Measurements from ENCODE around the gene MKI67. TPM values are rescaled to one million over a fixed set of nuclear protein-coding genes. Genes with fewer than 3 reads are reported as not detected.

Gene MKI67
- total RNA-seq, 1 donor from 2014 or later = 161 TPM

- Mint-ChIP-seq H3K27me3 (peaks cover 19% of the 10 kb centered on the region), H3K36me3 (ENCODE audit: low read depth) (no peaks in the 10 kb centered on the region), H3K4me3 (no peak overlapping the region), H3K4me1 (peaks cover 5% of the 10 kb centered on the region), H3K27ac (no peak overlapping the region), H3K9me3 (no peaks in the 10 kb centered on the region)
- intact Hi-C loops (cut with micrococcal nuclease) = no loop called here
- no peak for DNase-seq
These were observed 11.7 kb upstream of the MKI67 start for GRCh38 chr10:128137877-128138276.

GRCh38 chr10:128130051-128130450 is 3.8 kb upstream of the MKI67 start:
- no peak overlapping the region for H3K27ac Mint-ChIP-seq
- no peak for DNase-seq
- no peaks in the 10 kb centered on the region for H3K9me3 Mint-ChIP-seq
- H3K4me1 Mint-ChIP-seq = peaks cover 11% of the 10 kb centered on the region
- peaks cover 2% of the 10 kb centered on the region for H3K36me3 Mint-ChIP-seq (ENCODE audit: low read depth)
- no peak overlapping the region for H3K4me3 Mint-ChIP-seq
- H3K27me3 Mint-ChIP-seq = peaks cover 30% of the 10 kb centered on the region
- intact Hi-C loops (cut with micrococcal nuclease) = no loop called here

- no peak overlapping the region for H3K4me3 Mint-ChIP-seq
- intact Hi-C loops (cut with micrococcal nuclease) = no loop called here
- no peak for DNase-seq
- peaks cover 16% of the 10 kb centered on the region for H3K36me3 Mint-ChIP-seq (ENCODE audit: low read depth)
- H3K4me1 Mint-ChIP-seq = peaks cover 23% of the 10 kb centered on the region
- no peaks in the 10 kb centered on the region for H3K9me3 Mint-ChIP-seq
- peaks cover 21% of the 10 kb centered on the region for H3K27me3 Mint-ChIP-seq
- no peak overlapping the region for H3K27ac Mint-ChIP-seq
These were observed 2.4 kb upstream of the MKI67 start for GRCh38 chr10:128128582-128128981.

- intact Hi-C loops (cut with micrococcal nuclease) = loop anchor here (1.0 kb wide), 1 partner anchor 78 kb away; no protein-coding TSS in a partner anchor
- H3K27ac Mint-ChIP-seq = peak overlapping the region; percentile 96
- peak overlapping the region; percentile 95 for H3K4me3 Mint-ChIP-seq
- peaks cover 37% of the 10 kb centered on the region for H3K36me3 Mint-ChIP-seq (ENCODE audit: low read depth)
- H3K4me1 Mint-ChIP-seq = peaks cover 44% of the 10 kb centered on the region
- no peaks in the 10 kb centered on the region for H3K9me3 Mint-ChIP-seq
- peak; percentile 80 for DNase-seq
- peaks cover 4% of the 10 kb centered on the region for H3K27me3 Mint-ChIP-seq
These were observed 743 bp downstream of the MKI67 start for GRCh38 chr10:128125416-128125943.

GRCh38 chr10:128124813-128125403 is 1.3 kb downstream of the MKI67 start:
- intact Hi-C loops (cut with micrococcal nuclease) = loop anchor here (1.0 kb wide), 1 partner anchor 78 kb away; no protein-coding TSS in a partner anchor
- H3K27me3 Mint-ChIP-seq = peaks cover 4% of the 10 kb centered on the region
- H3K36me3 Mint-ChIP-seq (ENCODE audit: low read depth) = peaks cover 41% of the 10 kb centered on the region

GRCh38 chr10:128123846-128124245 is 2.4 kb downstream of the MKI67 start:
- H3K36me3 Mint-ChIP-seq (ENCODE audit: low read depth) = peaks cover 49% of the 10 kb centered on the region
- H3K9me3 Mint-ChIP-seq = no peaks in the 10 kb centered on the region
- no peak for DNase-seq
- intact Hi-C loops (cut with micrococcal nuclease) = no loop called here
- H3K27me3 Mint-ChIP-seq = peaks cover 1% of the 10 kb centered on the region
- H3K4me1 Mint-ChIP-seq = peaks cover 50% of the 10 kb centered on the region
- H3K27ac Mint-ChIP-seq = peak overlapping the region; percentile 96
- H3K4me3 Mint-ChIP-seq = peak overlapping the region; percentile 95

More at GRCh38 chr10:128124813-128125403, 1.3 kb downstream of the MKI67 start:
- peak; percentile 69 for DNase-seq
- H3K9me3 Mint-ChIP-seq = no peaks in the 10 kb centered on the region
- peak overlapping the region; percentile 95 for H3K4me3 Mint-ChIP-seq
- peak overlapping the region; percentile 96 for H3K27ac Mint-ChIP-seq
- peaks cover 47% of the 10 kb centered on the region for H3K4me1 Mint-ChIP-seq

- peak overlapping the region; percentile 95 for H3K4me3 Mint-ChIP-seq
- peaks cover 55% of the 10 kb centered on the region for H3K36me3 Mint-ChIP-seq (ENCODE audit: low read depth)
- peaks cover 53% of the 10 kb centered on the region for H3K4me1 Mint-ChIP-seq
- H3K27me3 Mint-ChIP-seq = no peaks in the 10 kb centered on the region
- intact Hi-C loops (cut with micrococcal nuclease) = no loop called here
- DNase-seq = no peak
- peak overlapping the region; percentile 48 for H3K27ac Mint-ChIP-seq
- H3K9me3 Mint-ChIP-seq = no peaks in the 10 kb centered on the region
These were observed 3.3 kb downstream of the MKI67 start for GRCh38 chr10:128122931-128123330.

- Mint-ChIP-seq H3K9me3 (no peaks in the 10 kb centered on the region), H3K27ac (peak overlapping the region; percentile 53), H3K27me3 (no peaks in the 10 kb centered on the region), H3K4me1 (peaks cover 50% of the 10 kb centered on the region), H3K4me3 (peak overlapping the region; percentile 48), H3K36me3 (ENCODE audit: low read depth) (peaks cover 61% of the 10 kb centered on the region)
- DNase-seq = no peak
- intact Hi-C loops (cut with micrococcal nuclease) = no loop called here
These were observed 4.3 kb downstream of the MKI67 start for GRCh38 chr10:128121750-128122412.

GRCh38 chr10:128116851-128117615 is 9.2 kb downstream of the MKI67 start:
- peaks cover 70% of the 10 kb centered on the region for H3K36me3 Mint-ChIP-seq (ENCODE audit: low read depth)
- no peak overlapping the region for H3K27ac Mint-ChIP-seq
- no peak for DNase-seq
- peaks cover 32% of the 10 kb centered on the region for H3K4me1 Mint-ChIP-seq
- no peaks in the 10 kb centered on the region for H3K27me3 Mint-ChIP-seq
- H3K9me3 Mint-ChIP-seq = no peaks in the 10 kb centered on the region
- H3K4me3 Mint-ChIP-seq = no peak overlapping the region
- intact Hi-C loops (cut with micrococcal nuclease) = no loop called here

- intact Hi-C loops (cut with micrococcal nuclease) = no loop called here
- Mint-ChIP-seq H3K27me3 (no peaks in the 10 kb centered on the region), H3K4me3 (no peak overlapping the region), H3K9me3 (no peaks in the 10 kb centered on the region), H3K27ac (no peak overlapping the region), H3K36me3 (ENCODE audit: low read depth) (peaks cover 74% of the 10 kb centered on the region), H3K4me1 (peaks cover 32% of the 10 kb centered on the region)
- DNase-seq = no peak
These were observed 10.0 kb downstream of the MKI67 start for GRCh38 chr10:128116187-128116586.

- H3K4me3 Mint-ChIP-seq = no peak overlapping the region
- intact Hi-C loops (cut with micrococcal nuclease) = no loop called here
- no peaks in the 10 kb centered on the region for H3K9me3 Mint-ChIP-seq
- no peak overlapping the region for H3K27ac Mint-ChIP-seq
- H3K36me3 Mint-ChIP-seq (ENCODE audit: low read depth) = peaks cover 74% of the 10 kb centered on the region
- H3K4me1 Mint-ChIP-seq = peaks cover 25% of the 10 kb centered on the region
- no peaks in the 10 kb centered on the region for H3K27me3 Mint-ChIP-seq
- DNase-seq = no peak
These were observed 10.9 kb downstream of the MKI67 start for GRCh38 chr10:128115356-128115755.

GRCh38 chr10:128114901-128115300 is 11.3 kb downstream of the MKI67 start:
- no peaks in the 10 kb centered on the region for H3K9me3 Mint-ChIP-seq
- H3K27me3 Mint-ChIP-seq = no peaks in the 10 kb centered on the region
- no peak overlapping the region for H3K27ac Mint-ChIP-seq
- peaks cover 75% of the 10 kb centered on the region for H3K36me3 Mint-ChIP-seq (ENCODE audit: low read depth)
- H3K4me3 Mint-ChIP-seq = no peak overlapping the region
- intact Hi-C loops (cut with micrococcal nuclease) = no loop called here
- DNase-seq = no peak
- H3K4me1 Mint-ChIP-seq = peaks cover 21% of the 10 kb centered on the region

- Mint-ChIP-seq H3K27ac (no peak overlapping the region), H3K36me3 (ENCODE audit: low read depth) (peaks cover 64% of the 10 kb centered on the region), H3K27me3 (no peaks in the 10 kb centered on the region), H3K4me1 (peaks cover 15% of the 10 kb centered on the region), H3K9me3 (no peaks in the 10 kb centered on the region), H3K4me3 (no peak overlapping the region)
- intact Hi-C loops (cut with micrococcal nuclease) = no loop called here
- no peak for DNase-seq
These were observed 13.2 kb downstream of the MKI67 start for GRCh38 chr10:128113026-128113425.

- Mint-ChIP-seq H3K36me3 (ENCODE audit: low read depth) (peaks cover 57% of the 10 kb centered on the region), H3K27me3 (no peaks in the 10 kb centered on the region), H3K9me3 (no peaks in the 10 kb centered on the region), H3K4me3 (no peak overlapping the region), H3K4me1 (peaks cover 15% of the 10 kb centered on the region), H3K27ac (peak overlapping the region; percentile 39)
- no peak for DNase-seq
- intact Hi-C loops (cut with micrococcal nuclease) = no loop called here
These were observed 14.5 kb downstream of the MKI67 start for GRCh38 chr10:128111696-128112095.

Data from activated CD4-positive, alpha-beta T cell treated with anti-CD3 and anti-CD28 coated beads, Interleukin-2, amount 10 ng/mL, durations not matched to agents 24 days and 14 days (primary cell).